GM19372 (cell line): ENCODE data around the gene PALLD.
A peak's percentile ranks its signal among the peaks of the same experiment; 100 is the strongest.

Experiments used
- ATAC-seq: cut with Tn5 transposase; IDR thresholded peaks from one replicate; pipeline ENCODE4 v1.9.1; 2021; ENCODE audit warnings: mild to moderate bottlenecking, low read depth, moderate library complexity; ENCODE audit not compliant: unreplicated experiment

PALLD gene

GRCh38 chr4:168877511-168878491, 380.9 kb downstream of the PALLD start:
- ATAC-seq, result peak; percentile 50

DNA sequence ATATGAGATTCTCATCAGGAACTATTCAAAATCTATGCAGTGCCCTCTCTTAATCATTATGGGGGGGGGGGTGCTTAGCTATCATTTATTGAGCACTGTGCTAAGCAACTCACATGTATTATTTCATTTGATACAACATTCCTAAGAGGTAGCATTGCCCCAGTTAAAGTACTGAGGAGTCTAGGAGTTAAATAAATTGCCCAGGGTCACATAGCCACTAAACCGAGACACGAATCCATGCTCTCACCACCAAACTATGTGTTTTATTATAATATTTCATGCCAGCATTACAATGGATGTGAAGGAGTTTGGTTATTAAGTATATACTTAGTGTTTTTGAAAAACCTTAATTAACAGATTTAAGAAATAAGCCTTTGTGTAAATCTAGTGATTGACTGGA, 381.8 kb downstream of the PALLD start:
- ATAC-seq, result no peak

- no peak for ATAC-seq
These were observed 382.3 kb downstream of the PALLD start for GRCh38 chr4:168879188-168879587.

DNA sequence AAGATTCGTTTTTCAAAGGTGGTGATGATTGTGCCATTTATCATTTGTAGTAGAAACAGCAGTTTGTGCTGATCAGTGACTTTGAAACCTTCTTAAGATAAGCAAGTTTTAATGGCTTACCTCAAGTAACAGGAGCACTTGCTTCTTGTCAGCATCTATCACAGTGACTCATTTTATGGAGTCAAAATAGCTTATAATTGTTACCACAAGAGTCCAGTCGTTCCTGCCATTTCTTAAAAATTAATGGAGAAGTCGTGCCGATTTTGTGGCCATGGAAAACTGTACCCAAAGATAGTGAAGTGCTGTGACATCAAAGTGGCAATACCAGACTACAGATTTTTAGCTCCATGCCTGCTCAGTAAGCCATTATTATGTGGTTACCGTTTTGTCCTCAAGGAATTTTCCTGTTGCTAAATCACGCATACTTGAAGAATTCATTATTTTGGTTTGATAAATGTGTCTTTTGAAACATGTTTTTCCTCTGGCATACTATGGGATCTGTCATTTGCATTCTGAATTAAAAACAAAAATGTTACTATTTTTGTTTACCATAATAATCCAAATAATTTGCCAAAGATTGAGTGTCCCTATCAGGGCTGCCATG, 383.3 kb downstream of the PALLD start:
- no peak for ATAC-seq

DNA sequence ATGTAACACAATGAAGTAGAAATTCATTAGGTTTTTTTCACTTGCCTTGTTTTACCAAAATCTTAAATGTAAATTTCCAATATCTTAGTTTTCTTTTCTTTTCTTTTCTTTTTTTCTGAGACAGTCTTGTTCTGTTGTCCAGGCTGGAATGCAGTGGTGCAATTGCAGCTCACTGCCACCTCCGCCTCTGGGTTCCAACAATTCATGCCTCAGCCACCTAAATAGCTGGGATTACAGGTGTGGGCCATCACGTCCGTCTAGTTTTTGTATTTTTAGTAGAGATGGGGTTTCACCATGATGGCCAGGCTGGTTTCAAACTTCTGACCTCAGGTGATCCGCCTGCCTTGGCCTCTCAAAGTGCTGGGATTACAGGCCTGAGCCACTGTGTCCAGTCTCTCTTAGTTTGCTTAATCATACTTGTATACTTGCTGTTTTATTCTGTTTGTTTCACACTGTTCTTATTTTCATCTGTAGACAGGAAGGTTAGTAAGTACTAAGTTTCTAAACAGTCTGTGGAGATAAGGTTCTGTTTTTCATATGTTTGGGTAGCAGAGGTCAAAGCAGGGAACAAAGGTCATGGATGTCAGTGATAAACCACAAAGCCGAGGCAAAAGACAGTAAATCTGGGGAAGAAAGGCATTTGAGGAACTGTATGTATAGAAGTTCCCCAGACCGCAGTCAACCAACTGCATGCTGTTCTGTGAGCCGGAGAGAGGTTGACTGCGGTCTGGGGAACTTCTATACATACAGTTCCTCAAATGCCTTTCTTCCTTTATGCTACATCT, 384.2 kb downstream of the PALLD start:
- ATAC-seq, result peak; percentile 55

DNA sequence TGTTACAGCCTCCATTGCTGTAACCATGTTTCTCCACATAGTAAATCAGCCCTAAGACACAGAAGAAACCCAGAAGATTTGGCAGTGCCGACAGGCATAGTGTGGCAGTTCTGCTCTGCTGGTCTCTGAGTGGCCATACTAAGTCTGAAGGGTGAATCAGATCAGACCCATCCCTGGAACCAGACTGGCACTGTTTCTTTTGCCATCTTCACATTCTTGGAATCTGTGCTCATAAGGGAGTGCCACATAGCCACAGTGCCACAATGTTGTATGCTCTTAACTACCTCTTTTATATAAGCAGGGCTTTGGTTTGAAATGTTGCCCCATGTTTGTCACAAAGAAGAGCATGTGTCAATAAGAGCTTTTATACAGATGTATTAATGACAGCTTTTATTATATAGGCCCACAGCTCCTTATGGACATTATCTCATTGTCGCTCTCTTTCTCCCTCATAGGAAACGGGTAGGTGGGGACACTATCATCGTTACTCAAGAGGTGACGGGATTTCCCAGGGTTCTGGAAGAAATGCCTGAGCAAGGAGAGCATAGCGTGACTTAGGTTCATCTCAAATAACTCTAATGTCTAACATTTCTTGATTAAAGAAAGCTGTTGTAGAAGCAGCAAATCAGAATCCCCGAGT, 385.0 kb downstream of the PALLD start:
- no peak for ATAC-seq

- no peak for ATAC-seq
These were observed 385.9 kb downstream of the PALLD start for GRCh38 chr4:168882650-168883233.

DNA sequence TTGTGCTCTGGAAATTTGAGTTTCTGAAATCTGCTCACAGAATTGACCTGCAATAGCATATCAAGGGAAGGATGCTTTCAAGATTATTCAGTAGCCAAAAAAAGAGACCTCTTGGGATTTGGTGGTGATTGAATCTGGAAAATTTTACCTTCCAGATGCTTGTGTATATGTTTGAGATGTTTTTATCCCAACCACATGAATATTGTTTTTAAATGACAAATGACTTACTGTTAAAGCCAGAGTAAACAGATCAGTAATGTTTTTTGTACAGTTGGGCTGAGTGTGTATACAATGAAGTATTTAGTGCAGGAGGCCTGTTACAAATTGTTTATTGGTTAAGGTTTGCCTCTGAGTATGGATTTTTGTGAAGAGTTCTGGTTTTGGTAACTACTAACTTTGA, 386.7 kb downstream of the PALLD start:
- no peak for ATAC-seq

DNA sequence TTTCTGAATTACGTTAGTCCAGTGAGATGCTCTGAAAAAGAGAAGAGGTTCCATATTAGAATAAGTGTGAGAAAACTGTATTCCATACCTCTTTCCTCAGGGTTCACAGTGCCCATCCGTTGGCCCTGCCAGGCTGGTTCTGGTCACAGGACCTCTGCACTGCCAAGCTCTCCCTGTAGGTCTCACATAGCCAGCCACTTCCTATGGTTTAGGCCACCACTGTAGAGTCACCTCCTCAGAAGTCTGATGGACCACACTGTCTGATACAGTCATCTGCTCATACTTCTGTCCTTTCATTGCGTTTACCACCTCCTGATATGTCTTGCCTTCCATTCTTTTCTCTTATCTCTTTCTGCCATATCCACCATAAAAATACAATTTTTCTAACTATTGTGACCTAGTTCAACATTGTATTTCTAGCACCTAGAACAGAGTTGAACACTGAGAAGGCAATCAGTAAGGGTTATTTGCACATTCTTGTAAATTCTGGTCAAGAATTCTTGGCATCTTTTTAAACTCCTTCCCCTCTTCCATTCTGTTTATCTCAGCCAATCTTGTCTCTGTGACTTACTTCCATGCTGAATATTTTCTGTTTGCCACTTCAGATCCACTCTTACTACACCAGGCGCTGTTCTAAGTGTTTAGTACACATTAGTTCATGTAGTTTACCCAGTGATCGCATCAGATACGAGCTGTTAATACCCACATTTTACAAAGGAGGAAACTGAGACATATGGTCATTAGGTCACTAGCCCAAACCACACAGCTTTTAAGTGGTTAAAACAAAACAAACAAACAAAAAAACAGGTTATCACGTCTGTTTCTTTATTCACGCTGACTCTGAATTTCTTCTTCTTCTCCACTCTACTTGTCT, 387.6 kb downstream of the PALLD start:
- no peak for ATAC-seq

- no peak for ATAC-seq
These were observed 388.5 kb downstream of the PALLD start for GRCh38 chr4:168885400-168885799.

GRCh38 chr4:168886351-168886750, 389.5 kb downstream of the PALLD start:
- no peak for ATAC-seq

DNA sequence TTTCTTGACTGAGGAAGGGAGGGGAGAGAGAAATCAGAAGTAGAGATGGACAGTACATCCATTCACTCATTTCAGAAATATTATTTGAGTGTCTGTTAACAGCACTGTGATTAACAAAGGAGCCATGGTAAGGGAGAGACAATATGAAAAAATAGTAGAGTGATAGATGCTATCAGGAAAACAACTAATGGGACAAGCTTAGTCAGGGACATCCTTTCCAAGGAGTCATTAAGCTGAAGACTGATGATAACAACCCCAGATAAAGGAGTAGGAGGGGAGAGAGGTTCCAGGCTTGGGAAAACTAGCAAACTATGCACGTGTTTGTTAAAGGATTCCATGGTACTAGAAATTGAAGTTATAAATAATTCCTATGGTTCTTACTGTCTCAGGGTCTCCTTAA, 391.0 kb downstream of the PALLD start:
- ATAC-seq, result no peak

GRCh38 chr4:168888715-168889215, 391.9 kb downstream of the PALLD start:
- ATAC-seq, result no peak

DNA sequence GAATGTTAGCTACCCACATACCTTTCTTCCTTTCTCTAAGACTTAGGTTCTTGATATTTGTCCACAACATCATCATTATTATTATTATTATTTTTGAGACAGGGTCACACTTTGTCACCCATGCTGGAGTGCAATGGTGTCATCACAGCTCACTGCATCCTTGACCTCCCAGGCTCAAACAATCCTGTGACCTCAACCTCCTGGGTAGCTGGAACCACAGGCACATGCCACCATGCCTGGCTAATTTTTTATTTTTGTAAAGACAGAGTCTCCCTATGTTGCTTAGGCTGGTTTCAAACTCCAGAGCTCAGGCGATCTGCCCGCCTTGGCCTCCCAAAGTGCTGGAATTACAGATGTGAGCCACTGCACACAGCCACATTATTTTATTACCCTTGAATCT, 394.2 kb downstream of the PALLD start:
- no peak for ATAC-seq

DNA sequence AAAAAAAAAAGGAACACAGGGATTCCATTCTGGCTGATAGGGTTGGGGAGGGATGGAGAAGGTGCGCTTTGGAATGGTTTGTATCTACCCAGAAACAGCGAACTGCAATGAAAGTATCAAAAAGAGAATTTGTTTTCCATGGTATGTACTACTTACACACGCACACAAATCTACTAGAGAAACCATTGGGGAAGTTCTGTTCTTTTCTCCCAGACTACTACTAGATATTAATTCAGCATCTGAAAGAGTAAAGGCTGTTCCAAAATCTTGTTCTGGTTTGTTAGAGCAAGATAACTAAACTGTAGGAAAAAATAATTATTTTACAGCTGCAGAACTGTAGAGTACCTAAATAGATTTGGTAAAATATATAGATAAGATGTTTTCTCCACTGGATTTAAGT, 394.8 kb downstream of the PALLD start:
- ATAC-seq, result no peak

DNA sequence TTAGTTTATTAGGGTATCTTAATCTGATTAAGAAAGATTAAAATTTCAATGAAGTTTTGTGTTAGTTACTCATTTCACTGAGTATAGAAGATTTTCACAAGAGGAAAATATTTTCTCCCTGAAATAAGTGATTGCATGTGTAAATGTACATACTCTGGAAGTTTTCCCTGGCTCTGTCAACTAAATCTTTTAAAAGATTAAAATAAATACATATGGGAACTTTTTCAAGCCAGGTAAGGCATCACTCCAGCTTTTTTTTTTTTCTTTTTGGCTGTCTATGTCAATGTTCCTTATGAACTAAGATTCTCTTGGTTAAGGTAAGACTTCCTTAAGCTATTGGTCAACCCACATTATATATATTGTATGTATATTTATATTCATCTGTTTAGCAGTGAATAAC, 395.6 kb downstream of the PALLD start:
- no peak for ATAC-seq

DNA sequence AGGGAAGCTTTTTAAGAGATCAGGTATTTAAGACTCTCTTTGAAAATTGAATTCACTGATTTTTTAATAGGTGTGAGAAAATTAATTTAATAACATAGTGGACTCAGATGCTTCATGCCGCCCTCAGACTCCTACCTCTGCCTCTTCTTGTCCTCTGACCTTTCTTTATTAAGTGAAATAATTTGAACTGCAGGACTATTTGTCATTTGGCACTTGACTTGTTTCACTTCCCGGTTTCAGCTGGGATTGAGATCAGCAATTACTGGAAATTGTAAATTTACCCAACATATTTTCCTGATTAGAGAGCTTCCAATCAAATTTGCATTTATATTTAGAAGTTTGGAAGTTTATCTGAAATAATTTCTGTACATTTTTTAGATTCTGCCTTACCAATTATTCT, 396.4 kb downstream of the PALLD start:
- ATAC-seq, result no peak

DNA sequence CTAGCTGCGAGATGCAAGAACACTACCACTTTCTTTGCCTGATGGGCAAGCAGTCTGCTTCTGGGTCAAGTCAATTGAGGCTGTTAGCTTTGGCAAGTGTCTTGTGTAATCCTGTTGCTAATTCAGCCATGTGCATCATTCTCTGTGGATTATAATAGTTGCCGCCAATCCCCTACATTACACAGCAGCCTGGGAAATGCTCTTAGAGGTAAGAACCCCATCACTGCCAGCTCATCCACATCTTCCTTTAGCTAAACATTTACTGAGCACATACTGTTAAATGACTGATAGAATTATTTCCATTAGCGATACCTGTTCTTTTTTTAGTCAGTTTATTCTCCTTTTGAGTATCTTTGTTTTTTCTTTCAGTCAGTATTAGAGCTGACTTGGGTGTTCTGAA, 397.0 kb downstream of the PALLD start:
- ATAC-seq, result no peak

GRCh38 chr4:168900080-168900479, 403.2 kb downstream of the PALLD start:
- no peak for ATAC-seq
